Tibial nerve (tissue), 4 donors: ENCODE measurements around the gene KL. TPM values are rescaled to one million over a fixed set of nuclear protein-coding genes. Genes with fewer than 3 reads are reported as not detected.

Source experiments
- DNase-seq, 2 donors: peaks; one replicate each; pipeline ENCODE4 v3.0.0-alpha.2; 2019; ENCODE audit warnings: low spot score in 2 of 2
- H3K27ac ChIP-seq, 4 donors: fragments of 200-600 bp; sonication (generic) in 3 of 4; one replicate each; pipeline ENCODE4 v1.5.1; 2017 to 2019; ENCODE audit warnings: mild to moderate bottlenecking in 1 of 4
- H3K27me3 ChIP-seq, 2 donors: fragments of 200-600 bp; sonication (generic) in 1 of 2; one replicate each; pipeline versions ENCODE4 v1.5.1 to v1.6.0; 2017 to 2019
- H3K36me3 ChIP-seq, 3 donors: fragments of 200-600 bp; sonication (generic); one replicate each; pipeline ENCODE4 v1.5.1; 2018 to 2019
- H3K4me1 ChIP-seq, 4 donors: fragments of 200-600 bp; sonication (generic) in 3 of 4; one replicate each; pipeline ENCODE4 v1.5.1; 2017 to 2019
- H3K4me3 ChIP-seq, 4 donors: fragments of 200-600 bp; sonication (generic) in 3 of 4; one replicate each; pipeline ENCODE4 v1.5.1; 2017 to 2019; ENCODE audit warnings: mild to moderate bottlenecking in 1 of 4, moderate library complexity in 1 of 4
- H3K9me3 ChIP-seq, 4 donors: fragments of 200-600 bp; sonication (generic) in 3 of 4; one replicate each; pipeline ENCODE4 v1.5.1; 2017 to 2019
- CTCF ChIP-seq, 5 experiments: fragments of 200-600 bp in 3 of 5; fragments of 450-650 bp in 2 of 5; sonication (generic) in 3 of 5; IDR thresholded peaks; one replicate each; pipeline ENCODE4 v1.5.1; 2016 to 2019; ENCODE audit warnings: antibody characterized with exemption in 5 of 5, mild to moderate bottlenecking in 3 of 5, moderate library complexity in 2 of 5
- EP300 ChIP-seq, 2 donors: sonication (generic); formaldehyde crosslinking; IDR thresholded peaks; one replicate each; pipeline ENCODE4 v1.6.1; 2017; ENCODE audit warnings: antibody characterized with exemption in 2 of 2, mild to moderate bottlenecking in 1 of 2
- POLR2A ChIP-seq, 2 donors: fragments of 450-650 bp; IDR thresholded peaks; one replicate each; pipeline ENCODE4 v1.6.1; 2017; ENCODE audit warnings: antibody characterized with exemption in 2 of 2, mild to moderate bottlenecking in 2 of 2, moderate library complexity in 2 of 2
- WGBS, 2 donors: methylation state at CpG; one replicate each; pipeline ENCODE4 v1.1.5; 2018; 5-methylcytosine and 5-hydroxymethylcytosine counted together
- total RNA-seq, 4 donors: library from RNA; depleted of rRNA; stranded (reverse); fragments of >200 nt; gene quantifications; one replicate each; pipeline ENCODE4 v1.1.0, GENCODE V29; 2016

Gene KL
- total RNA-seq, 4 donors from 2014 or later = 5.1 to 7.3 (median 6.9) TPM

DNA sequence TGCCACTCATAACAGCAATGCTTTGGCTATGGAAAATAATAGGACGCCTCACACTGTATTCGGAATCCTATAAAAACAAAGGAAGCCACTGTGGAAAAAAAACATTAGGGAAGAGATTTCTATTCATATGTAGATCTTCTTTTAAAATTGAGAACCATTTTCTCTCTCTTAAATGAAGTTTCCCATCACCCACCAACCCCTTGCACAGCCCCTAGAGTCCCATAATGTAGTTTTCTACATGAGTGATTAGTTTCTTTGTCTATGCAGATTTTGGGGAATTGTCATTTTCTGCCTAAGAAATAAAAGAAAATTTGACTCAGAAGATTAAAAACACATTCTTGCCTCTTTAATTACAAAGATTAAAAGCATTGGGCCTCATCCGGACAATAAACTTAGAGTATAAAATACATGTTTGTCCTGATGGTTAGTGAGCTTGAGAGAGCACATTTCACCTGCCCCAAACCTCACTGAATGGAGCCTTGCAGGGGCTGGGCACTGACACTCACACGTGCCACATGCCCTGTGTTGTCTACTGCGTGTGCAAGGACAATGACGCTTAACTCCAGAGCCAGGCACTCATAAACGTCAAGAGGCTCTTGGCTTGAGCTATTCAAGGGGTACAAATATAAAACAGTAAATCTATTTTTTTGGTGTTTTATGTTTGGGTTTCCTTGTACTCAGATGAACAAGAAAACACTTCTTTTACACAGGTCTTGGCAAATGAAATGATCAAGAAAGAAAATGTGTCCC is 40.0 kb upstream of the KL start:
- no peaks in the 10 kb centered on the region for H3K36me3 ChIP-seq
- 68% methylated on average over 7 of the region's 7 CpGs for WGBS, 2 donors

DNA sequence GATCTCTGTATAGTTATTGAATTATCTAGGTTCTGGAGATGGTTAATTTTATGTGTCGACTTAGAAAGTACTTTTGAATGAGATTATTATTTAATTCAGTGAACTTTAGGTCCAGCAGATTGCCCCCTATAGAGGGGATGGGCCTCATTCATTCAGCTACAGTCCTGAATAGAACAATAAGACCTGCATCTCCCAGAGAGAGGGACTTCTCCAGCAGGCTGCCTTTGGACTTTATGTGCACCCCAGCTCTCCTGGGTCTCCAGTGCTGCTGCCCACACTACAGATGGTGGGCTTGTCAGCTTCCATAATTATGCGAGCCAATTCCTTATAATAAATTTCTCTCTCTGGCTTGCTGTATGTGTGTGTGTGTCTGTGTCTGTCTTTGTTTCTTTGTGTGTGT is 39.3 kb upstream of the KL start:
- no peaks in the 10 kb centered on the region for H3K4me1 ChIP-seq
- H3K4me3 ChIP-seq = no peak overlapping the region
- 57 to 71% methylated on average over 2 of the region's 2 CpGs for WGBS, 2 donors
- no peaks in the 10 kb centered on the region for H3K27me3 ChIP-seq
- no peak overlapping the region for H3K27ac ChIP-seq
- H3K36me3 ChIP-seq = no peaks in the 10 kb centered on the region
- DNase-seq = no peak
- TF ChIP-seq EP300 (IDR thresholded peaks at IDR 0.05) (no peak), POLR2A (IDR thresholded peaks at IDR 0.05) (no peak), CTCF (IDR thresholded peaks at IDR 0.05) (no peak)
- H3K9me3 ChIP-seq = no peaks in the 10 kb centered on the region

More for the DNA sequence above, 40.0 kb upstream of the KL start:
- H3K4me3 ChIP-seq = no peak overlapping the region
- H3K9me3 ChIP-seq = no peaks in the 10 kb centered on the region
- H3K27ac ChIP-seq = no peak overlapping the region
- no peaks in the 10 kb centered on the region for H3K27me3 ChIP-seq
- DNase-seq = no peak
- no peaks in the 10 kb centered on the region for H3K4me1 ChIP-seq
- TF ChIP-seq POLR2A (IDR thresholded peaks at IDR 0.05) (no peak), EP300 (IDR thresholded peaks at IDR 0.05) (no peak), CTCF (IDR thresholded peaks at IDR 0.05) (no peak)

- H3K4me1 ChIP-seq = no peaks in the 10 kb centered on the region
- H3K9me3 ChIP-seq = no peaks in the 10 kb centered on the region
- no peak overlapping the region for H3K4me3 ChIP-seq
- no peak for DNase-seq
- WGBS, 2 donors = 80 to 92% methylated on average over 7 of the region's 7 CpGs
- no peak overlapping the region for H3K27ac ChIP-seq
- H3K27me3 ChIP-seq = no peaks in the 10 kb centered on the region
- no peaks in the 10 kb centered on the region for H3K36me3 ChIP-seq
- no peak for TF ChIP-seq POLR2A (IDR thresholded peaks at IDR 0.05)
- TF ChIP-seq CTCF (IDR thresholded peaks at IDR 0.05) = no peak
- TF ChIP-seq EP300 (IDR thresholded peaks at IDR 0.05) = no peak
Measured at GRCh38 chr13:32977321-32977720, 38.9 kb upstream of the KL start.

- Histone ChIP-seq H3K9me3 (no peaks in the 10 kb centered on the region), H3K4me3 (no peak overlapping the region), H3K27me3 (no peaks in the 10 kb centered on the region), H3K27ac (no peak overlapping the region), H3K36me3 (no peaks in the 10 kb centered on the region), H3K4me1 (no peaks in the 10 kb centered on the region)
- no peak for DNase-seq
- 85 to 90% methylated on average over 4 of the region's 4 CpGs for WGBS, 2 donors
- TF ChIP-seq EP300 (IDR thresholded peaks at IDR 0.05) (no peak), POLR2A (IDR thresholded peaks at IDR 0.05) (no peak)
Measured at GRCh38 chr13:32978278-32978677, 37.9 kb upstream of the KL start.

GRCh38 chr13:32983058-32983457 is 33.2 kb upstream of the KL start:
- Histone ChIP-seq H3K27ac (no peak overlapping the region), H3K27me3 (no peaks in the 10 kb centered on the region), H3K4me1 (no peaks in the 10 kb centered on the region), H3K4me3 (no peak overlapping the region), H3K9me3 (no peaks in the 10 kb centered on the region), H3K36me3 (no peaks in the 10 kb centered on the region)
- TF ChIP-seq POLR2A (IDR thresholded peaks at IDR 0.05) = no peak
- no peak for TF ChIP-seq CTCF (IDR thresholded peaks at IDR 0.05)
- TF ChIP-seq EP300 (IDR thresholded peaks at IDR 0.05) = no peak
- no peak for DNase-seq
- WGBS, 2 donors = 72 to 82% methylated on average over 3 of the region's 3 CpGs
